Dermis microvascular lymphatic vessel endothelial cell (primary cell): ENCODE data around the gene MCEE. TPM values are rescaled to one million over a fixed set of nuclear protein-coding genes. Genes with fewer than 3 reads are reported as not detected.
"Not testable (repeated sequence)": the region's sequence is repeated elsewhere in the genome, so short reads cannot be mapped to it uniquely, and the experiment has no call there.

Experiments used
- DNase-seq, 2 donors: peaks; one replicate each; pipeline versions ENCODE4 v3.0.0 to v3.0.0-alpha.2; 2010; ENCODE audit warnings: low read depth in 2 of 2
- total RNA-seq: library from RNA; depleted of rRNA; stranded (reverse); fragments of >200 nt; gene quantifications from 2 replicates; pipeline ENCODE4 v1.2.1, GENCODE V29; 2014

The MCEE gene
- total RNA-seq: 9.8 and 10.9 TPM in 2 replicates

GRCh38 chr2:71130152-71130904 lies at the start of gene MCEE, which contains the start of gene MPHOSPH10:
TSS of gene MCEE (minus strand) at chr2:71130229. CDS start at chr2:71130219, 10 bp downstream.
TSS of gene MPHOSPH10 (plus strand) at chr2:71130634. CDS start at chr2:71130666, 32 bp downstream.
- peak; percentile 80 to 95 for DNase-seq

- DNase-seq: not testable (repeated sequence)
Observed at GRCh38 chr2:71178836-71179235, 48.8 kb upstream of the MCEE start.

- no peak for DNase-seq
Observed at GRCh38 chr2:71174207-71174606, 44.2 kb upstream of the MCEE start.

- no peak for DNase-seq
Observed at GRCh38 chr2:71173096-71173495, 43.1 kb upstream of the MCEE start.

- DNase-seq: no peak
Observed at GRCh38 chr2:71166812-71167211, 36.8 kb upstream of the MCEE start.

- DNase-seq: peak; percentile 7 to 50
Observed at GRCh38 chr2:71157124-71157793, 27.2 kb upstream of the MCEE start.

- DNase-seq: no peak
Observed at GRCh38 chr2:71156573-71156972, 26.5 kb upstream of the MCEE start.

- DNase-seq: no peak
Observed at GRCh38 chr2:71155846-71156245, 25.8 kb upstream of the MCEE start.

- peak; percentile 5 to 33 for DNase-seq
Observed at GRCh38 chr2:71154798-71155197, 24.8 kb upstream of the MCEE start.

GRCh38 chr2:71154279-71154678 lies 24.2 kb upstream of the MCEE start:
- DNase-seq: no peak

- no peak for DNase-seq
Observed at GRCh38 chr2:71153585-71154224, 23.7 kb upstream of the MCEE start.

- DNase-seq: no peak
Observed at GRCh38 chr2:71151620-71152019, 21.6 kb upstream of the MCEE start.

GRCh38 chr2:71150082-71150816 lies 20.2 kb upstream of the MCEE start:
- DNase-seq: peak; percentile 27 to 35

- no peak for DNase-seq
Observed at GRCh38 chr2:71148506-71149063, 18.6 kb upstream of the MCEE start.

- DNase-seq: no peak
Observed at GRCh38 chr2:71143782-71144181, 13.8 kb upstream of the MCEE start.

- DNase-seq: no peak
Observed at GRCh38 chr2:71136174-71136573, 6.1 kb upstream of the MCEE start.

GRCh38 chr2:71133603-71134002 lies 3.6 kb upstream of the MCEE start:
- no peak for DNase-seq

GRCh38 chr2:71131387-71132166 lies 1.5 kb upstream of the MCEE start:
- DNase-seq: not testable (repeated sequence)

- DNase-seq: peak; percentile 3 to 47
Observed at GRCh38 chr2:71130905-71131244, 846 bp upstream of the MCEE start.

GRCh38 chr2:71129902-71130151 lies 202 bp downstream of the MCEE start:
- DNase-seq: no peak
